K562 (cell line): ENCODE results near the gene CS. TPM values are rescaled to one million over a fixed set of nuclear protein-coding genes. Genes with fewer than 3 reads are reported as not detected.
A peak's percentile ranks its signal among the peaks of the same experiment; 100 is the strongest.

Experiments used
- ARNT ChIP-seq, 2 experiments: fragments of 450-650 bp; IDR thresholded peaks; 2 replicates each; pipeline ENCODE4 v1.6.1; 2016; ENCODE audit warnings: mild to moderate bottlenecking in 1 of 2
- CBX5 ChIP-seq: IDR thresholded peaks from 2 replicates; pipeline ENCODE4 v1.6.1; 2014; ENCODE audit warnings: low read depth, borderline replicate concordance
- CBX8 ChIP-seq: fragments of 200-600 bp; sonication (generic); IDR thresholded peaks from 2 replicates; pipeline ENCODE4 v1.6.1; 2012; ENCODE audit warnings: borderline replicate concordance, mixed run types, low read depth, mild to moderate bottlenecking, moderate library complexity, mixed read lengths, low read length, control low read depth, inconsistent platforms; ENCODE audit not compliant: poor library complexity, severe bottlenecking; ENCODE audit errors: extremely low read depth
- ELF4 ChIP-seq: fragments of 450-650 bp; formaldehyde crosslinking; IDR thresholded peaks from 2 replicates; pipeline ENCODE4 v1.4.0; 2022; ENCODE audit warnings: missing genetic modification characterization
- FOXK1 ChIP-seq: sonication (generic); formaldehyde crosslinking; IDR thresholded peaks from 2 replicates; pipeline ENCODE4 v1.8.0; 2022; ENCODE audit warnings: missing genetic modification reagents, mild to moderate bottlenecking, borderline replicate concordance
- HCFC1 ChIP-seq: IDR thresholded peaks from 2 replicates; pipeline ENCODE4 v1.6.1; 2012; ENCODE audit warnings: low read depth, low read length, improper control_type of control experiment
- HIVEP1 ChIP-seq: fragments of 250-450 bp; sonication (Bioruptor Pico); IDR thresholded peaks from 2 replicates; pipeline ENCODE4 v1.4.0; 2020; ENCODE audit warnings: mild to moderate bottlenecking
- RFX7 ChIP-seq: fragments of 250-450 bp; sonication (Bioruptor Pico); IDR thresholded peaks from 2 replicates; pipeline ENCODE4 v1.5.1; 2021; ENCODE audit warnings: mild to moderate bottlenecking
- SP2 ChIP-seq: IDR thresholded peaks from 2 replicates; pipeline ENCODE4 v1.6.1; 2011; ENCODE audit warnings: mild to moderate bottlenecking, low read depth, low read length, moderate library complexity; ENCODE audit not compliant: poor library complexity, severe bottlenecking; ENCODE audit errors: extremely low read depth
- SRSF9 ChIP-seq: fragments of 200-400 bp; formaldehyde crosslinking; IDR thresholded peaks from 2 replicates; pipeline ENCODE4 v1.6.1; 2017; ENCODE audit warnings: low read depth, low read length, borderline replicate concordance
- ZC3H4 ChIP-seq: sonication (generic); formaldehyde crosslinking; IDR thresholded peaks from 2 replicates; pipeline ENCODE4 v1.9.0; 2021; ENCODE audit warnings: missing genetic modification reagents, borderline replicate concordance
- ZNF174 ChIP-seq: fragments of 250-450 bp; sonication (Bioruptor Pico); IDR thresholded peaks from 2 replicates; pipeline ENCODE4 v1.4.0; 2020; ENCODE audit warnings: mild to moderate bottlenecking
- ZNF407 ChIP-seq: fragments of 450-650 bp; IDR thresholded peaks from 2 replicates; pipeline ENCODE4 v1.6.1; 2016; ENCODE audit warnings: low read depth
- ZNF696 ChIP-seq: fragments of 250-450 bp; sonication (Bioruptor Pico); conservative IDR thresholded peaks from 2 replicates; pipeline ENCODE4 v1.4.0; 2020; ENCODE audit warnings: mild to moderate bottlenecking, moderate library complexity
- polyA plus RNA-seq, 8 experiments: library from polyadenylated mRNA; depleted of rRNA in 4 of 8; stranded (reverse) in 5 of 8; unstranded in 3 of 8; fragments of >200 nt; fragmentation: Nextera tagmentation in 2 of 8; fragmentation: Illumina TruSeq in 1 of 8; extraction: Ambion mirVana in 2 of 8; extraction: Trizol in 1 of 8; gene quantifications; 2 replicates each; pipeline versions ENCODE4 v1.2.1 to v1.2.3, GENCODE V29; 2011 to 2014; ENCODE audit warnings: inconsistent platforms in 1 of 8, missing spikeins in 1 of 8
- total RNA-seq, 7 experiments: library from RNA; depleted of rRNA in 6 of 7; stranded (reverse); fragments of >200 nt in 6 of 7; fragmentation: Illumina TruSeq in 2 of 7; extraction: Trizol in 2 of 7; gene quantifications; 2 replicates each; pipeline versions ENCODE4 v1.2.1 to v1.2.3, GENCODE V29; 2011 to 2021; ENCODE audit warnings: low replicate concordance in 1 of 7
- TF ChIP-seq, protein P1 (sequence below): sonication (generic); formaldehyde crosslinking; IDR thresholded peaks from 2 replicates; pipeline ENCODE4 v1.8.1; 2023; ENCODE audit warnings: mild to moderate bottlenecking, missing genetic modification reagents

Gene CS
- total and polyA plus RNA-seq, 9 of the 15 experiments (the other 6 are each of a cell fraction or from before 2014, with no cell fraction given), result 99.9 to 390 (median 149) TPM

- TF ChIP-seq ARNT (IDR thresholded peaks at IDR 0.05), result peak in 1 of 2 experiments; percentile 85; a peak in 3 of 4 replicates
- no peak for TF ChIP-seq FOXK1 (CRISPR knock-in tag)
- no peak for TF ChIP-seq CBX5
- TF ChIP-seq ZNF407, result peak; percentile 94
- TF ChIP-seq ZNF174 (CRISPR knock-in tag), result no peak
- TF ChIP-seq CBX8, result no peak
- TF ChIP-seq, protein P1, sequence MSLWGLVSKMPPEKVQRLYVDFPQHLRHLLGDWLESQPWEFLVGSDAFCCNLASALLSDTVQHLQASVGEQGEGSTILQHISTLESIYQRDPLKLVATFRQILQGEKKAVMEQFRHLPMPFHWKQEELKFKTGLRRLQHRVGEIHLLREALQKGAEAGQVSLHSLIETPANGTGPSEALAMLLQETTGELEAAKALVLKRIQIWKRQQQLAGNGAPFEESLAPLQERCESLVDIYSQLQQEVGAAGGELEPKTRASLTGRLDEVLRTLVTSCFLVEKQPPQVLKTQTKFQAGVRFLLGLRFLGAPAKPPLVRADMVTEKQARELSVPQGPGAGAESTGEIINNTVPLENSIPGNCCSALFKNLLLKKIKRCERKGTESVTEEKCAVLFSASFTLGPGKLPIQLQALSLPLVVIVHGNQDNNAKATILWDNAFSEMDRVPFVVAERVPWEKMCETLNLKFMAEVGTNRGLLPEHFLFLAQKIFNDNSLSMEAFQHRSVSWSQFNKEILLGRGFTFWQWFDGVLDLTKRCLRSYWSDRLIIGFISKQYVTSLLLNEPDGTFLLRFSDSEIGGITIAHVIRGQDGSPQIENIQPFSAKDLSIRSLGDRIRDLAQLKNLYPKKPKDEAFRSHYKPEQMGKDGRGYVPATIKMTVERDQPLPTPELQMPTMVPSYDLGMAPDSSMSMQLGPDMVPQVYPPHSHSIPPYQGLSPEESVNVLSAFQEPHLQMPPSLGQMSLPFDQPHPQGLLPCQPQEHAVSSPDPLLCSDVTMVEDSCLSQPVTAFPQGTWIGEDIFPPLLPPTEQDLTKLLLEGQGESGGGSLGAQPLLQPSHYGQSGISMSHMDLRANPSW, result no peak
- TF ChIP-seq HIVEP1 (CRISPR knock-in tag), result no peak
- no peak for TF ChIP-seq ZNF696 (CRISPR knock-in tag)
- TF ChIP-seq ELF4, result no peak
- no peak for TF ChIP-seq RFX7 (CRISPR knock-in tag)
- TF ChIP-seq SRSF9, result no peak
- TF ChIP-seq ZC3H4 (CRISPR knock-in tag), result no peak
- peak; percentile 46; the same call in 1 of the 2 replicates for TF ChIP-seq HCFC1
- peak; percentile 69 for TF ChIP-seq SP2
Measured at GRCh38 chr12:56333679-56334489, 33.8 kb upstream of the CS start, which contains the start of gene PAN2 (continued).
